Astrocyte of the hippocampus (primary cell): ENCODE results near the gene ZNF653.
"Not testable (repeated sequence)": the region's sequence is repeated elsewhere in the genome, so short reads cannot be mapped to it uniquely, and the experiment has no call there.

Experiments used
- DNase-seq: peaks from one replicate; pipeline ENCODE4 v3.0.0; 2011; ENCODE audit warnings: low read depth, low spot score

ZNF653 gene

GRCh38 chr19:11481534-11482383 lies 23.9 kb downstream of the ZNF653 start:
- peak; percentile 88 for DNase-seq

DNA sequence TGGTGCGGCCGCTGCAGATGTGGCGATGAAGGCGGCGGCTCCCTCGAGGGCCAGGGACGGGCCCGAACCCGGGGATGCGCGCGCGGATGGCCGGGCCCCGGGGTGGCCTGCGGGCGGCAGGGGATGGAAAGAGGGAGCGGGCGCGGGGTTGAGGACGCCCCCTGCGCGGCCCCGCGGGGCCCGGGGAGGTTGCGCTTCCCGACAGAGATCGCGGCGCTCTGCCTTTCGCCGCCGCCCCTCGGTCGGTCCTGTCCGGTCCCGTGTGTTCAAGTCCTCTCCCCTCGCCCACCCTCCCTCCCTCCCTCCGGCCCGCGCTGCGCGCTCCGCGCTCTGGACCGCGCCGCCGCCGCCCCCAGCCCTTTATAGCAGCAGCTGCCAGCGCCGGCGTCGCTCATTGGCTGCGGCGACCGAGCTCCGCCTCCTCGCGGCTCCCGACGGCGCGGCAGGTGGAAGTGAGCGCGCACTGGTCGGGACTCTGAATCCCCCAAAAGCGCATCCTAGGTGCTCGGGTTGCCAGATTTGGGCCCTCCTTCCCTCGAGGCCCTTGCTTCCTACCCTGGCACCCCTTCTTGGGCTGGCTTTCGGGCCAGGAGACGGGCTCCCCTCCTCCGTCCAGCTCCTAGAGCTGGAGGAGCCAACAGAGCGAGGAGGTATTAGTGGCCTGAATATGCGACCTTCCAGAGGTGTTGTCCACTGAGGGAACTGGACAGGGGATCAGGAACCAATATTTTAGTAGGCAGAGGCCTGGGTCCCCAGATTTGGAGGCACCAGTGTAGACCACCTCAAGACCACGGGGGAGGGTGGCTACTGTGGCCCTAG lies 24.7 kb downstream of the ZNF653 start, which contains the start of gene ELAVL3:
TSS of gene ELAVL3 (minus strand) at position 332 of the 819 bp plus-strand sequence. CDS start 438 bp downstream, outside the sequence.
- DNase-seq: no peak

DNA sequence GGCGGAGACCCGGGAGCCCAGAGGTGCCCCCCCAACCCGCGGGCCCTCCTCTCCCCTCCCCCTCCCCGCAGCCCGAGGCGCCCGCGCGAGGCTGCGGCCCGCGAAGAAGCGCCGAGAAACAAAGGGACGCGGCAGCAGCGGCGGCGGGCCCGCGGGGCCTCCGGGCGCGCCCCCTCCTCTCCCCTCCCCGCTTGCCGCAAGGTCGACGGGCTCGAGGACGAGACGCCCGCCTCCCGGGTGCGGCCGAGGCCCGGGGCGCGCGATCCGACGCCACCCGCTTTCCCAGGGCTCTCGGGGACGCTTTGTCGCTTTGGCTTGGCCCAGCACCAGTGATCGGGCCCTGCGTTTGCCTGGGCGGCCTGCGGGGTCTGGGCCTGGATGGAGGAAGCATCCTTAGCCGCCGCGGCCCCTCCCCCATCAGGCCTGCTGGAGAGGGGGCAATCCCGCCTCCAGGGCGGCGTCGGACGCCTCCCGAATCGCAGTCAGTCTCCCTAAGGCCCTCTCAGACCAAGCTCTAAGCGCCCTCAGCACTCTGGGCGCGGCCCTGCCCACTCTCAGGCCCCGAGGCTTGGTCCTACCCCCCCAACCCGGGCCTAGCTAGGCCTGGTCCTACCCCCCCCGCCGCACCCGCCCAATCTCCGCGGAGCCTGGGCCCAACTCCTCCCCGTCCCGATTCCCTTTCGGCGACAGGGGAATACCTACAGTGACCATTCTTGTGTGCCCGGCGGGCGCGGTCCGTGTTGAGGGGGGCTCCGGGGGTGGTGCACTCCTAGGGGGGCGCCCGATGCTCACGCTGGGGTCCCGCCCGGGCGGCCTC lies 25.5 kb downstream of the ZNF653 start:
- no peak for DNase-seq

DNA sequence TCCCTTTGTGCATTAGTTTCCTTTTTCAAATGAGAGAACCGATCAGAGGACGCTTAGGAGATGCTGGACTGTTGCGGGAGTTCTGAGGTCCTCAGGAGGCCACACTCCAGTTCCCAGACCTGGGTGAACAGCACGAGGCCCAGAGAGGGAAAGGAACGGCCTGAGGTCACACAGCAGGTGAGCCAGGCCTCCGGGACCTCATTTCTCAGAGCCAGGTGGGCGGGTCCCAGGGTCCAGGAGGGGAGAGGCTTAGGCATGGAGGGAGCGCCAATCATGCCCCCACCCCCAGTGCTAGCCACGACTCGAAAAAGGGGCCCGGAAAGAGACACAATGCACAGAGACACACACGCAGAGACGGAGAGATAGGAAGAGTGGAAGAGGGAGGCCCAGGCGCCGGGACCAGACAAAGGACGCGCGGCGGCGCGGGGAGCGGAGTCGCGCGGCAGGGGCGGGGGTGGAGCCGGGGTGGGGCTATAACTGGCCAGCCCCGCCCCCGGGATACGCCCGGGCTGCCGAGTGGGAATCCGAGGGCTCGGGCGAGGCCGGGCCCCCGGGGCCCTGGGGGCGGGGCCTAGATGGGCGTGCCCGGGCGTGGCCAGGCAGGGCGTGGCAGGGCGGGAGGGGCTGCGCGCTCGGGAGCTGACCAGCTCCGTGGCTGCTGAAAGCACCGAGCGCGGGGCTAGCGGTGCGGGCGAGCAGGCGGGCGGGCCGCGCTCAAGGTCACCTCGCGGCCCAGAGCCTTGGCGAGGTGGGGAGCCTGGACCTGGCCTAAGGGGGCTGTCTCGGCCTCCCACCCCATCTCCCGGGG lies 26.3 kb downstream of the ZNF653 start:
- DNase-seq: peak; percentile 48

- DNase-seq: no peak
Measured at GRCh38 chr19:11478167-11479089, 27.2 kb downstream of the ZNF653 start.

DNA sequence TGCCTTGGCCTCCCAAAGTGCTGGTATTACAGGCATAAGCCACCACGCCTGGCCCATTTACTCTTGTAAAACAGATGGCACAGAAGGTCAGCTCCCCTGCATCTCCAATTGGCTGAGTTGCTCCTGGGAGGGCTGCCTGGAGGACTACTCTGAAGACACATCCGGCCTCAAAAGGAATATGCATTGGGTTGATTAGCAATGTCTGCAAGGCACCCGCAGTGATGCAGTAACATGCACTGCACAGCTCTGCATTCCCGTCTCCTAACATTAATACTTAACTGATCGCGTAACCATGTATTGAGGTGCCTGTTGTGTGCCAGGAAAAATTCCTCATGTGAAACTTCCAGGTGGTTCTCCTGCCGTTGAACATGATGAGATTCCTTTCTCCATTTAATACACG lies 29.8 kb downstream of the ZNF653 start:
- no peak for DNase-seq

DNA sequence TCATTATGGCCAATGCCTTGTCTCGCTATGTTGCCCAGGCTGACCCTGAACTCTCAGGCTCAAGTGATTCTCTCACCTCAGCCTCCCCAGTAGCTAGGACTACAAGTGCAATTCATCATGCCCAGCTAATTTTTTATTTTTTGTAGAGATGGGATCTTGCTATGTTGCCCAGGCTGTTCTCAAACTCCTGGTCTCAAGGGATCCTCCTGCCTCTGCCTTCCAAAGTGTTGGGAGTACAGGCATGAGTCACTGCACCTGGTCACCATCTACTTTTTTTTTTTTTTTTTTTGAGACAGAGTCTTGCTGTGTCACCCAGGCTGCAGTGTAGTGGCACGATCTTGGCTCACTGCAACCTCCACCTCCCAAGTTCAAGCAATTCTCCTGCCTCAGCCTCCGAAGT lies 30.3 kb downstream of the ZNF653 start:
- DNase-seq: not testable (repeated sequence)

GRCh38 chr19:11473725-11474124 lies 31.9 kb downstream of the ZNF653 start:
- DNase-seq: no peak

- DNase-seq: not testable (repeated sequence)
Measured at GRCh38 chr19:11468266-11468845, 37.3 kb downstream of the ZNF653 start.

DNA sequence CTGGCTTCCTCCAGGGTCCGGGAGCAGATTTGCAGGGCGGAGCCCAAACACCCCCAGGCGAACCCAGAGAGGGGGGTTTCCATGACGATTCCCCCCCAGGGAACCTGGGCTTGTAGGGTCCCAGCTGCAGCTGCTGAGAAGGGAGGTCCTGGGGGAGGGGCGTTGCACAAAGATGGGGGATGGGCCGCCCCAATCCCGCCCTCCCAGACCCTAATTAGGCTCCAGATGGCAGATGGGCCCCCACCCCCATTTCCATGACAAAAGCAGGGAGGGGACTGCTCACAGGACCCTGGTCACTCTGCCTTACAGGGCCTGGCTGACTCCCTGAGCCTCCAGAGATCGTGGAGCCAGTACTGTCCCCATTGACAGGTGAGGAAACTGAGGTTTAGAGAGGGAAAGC lies 40.0 kb downstream of the ZNF653 start:
- no peak for DNase-seq

GRCh38 chr19:11464333-11465265 lies 41.0 kb downstream of the ZNF653 start:
- DNase-seq: no peak

GRCh38 chr19:11463391-11463790 lies 42.2 kb downstream of the ZNF653 start:
- no peak for DNase-seq

- DNase-seq: no peak
Measured at GRCh38 chr19:11461453-11461852, 44.2 kb downstream of the ZNF653 start.

GRCh38 chr19:11460207-11460606 lies 45.4 kb downstream of the ZNF653 start:
- DNase-seq: no peak

GRCh38 chr19:11458912-11459311 lies 46.7 kb downstream of the ZNF653 start:
- not testable (repeated sequence) for DNase-seq

DNA sequence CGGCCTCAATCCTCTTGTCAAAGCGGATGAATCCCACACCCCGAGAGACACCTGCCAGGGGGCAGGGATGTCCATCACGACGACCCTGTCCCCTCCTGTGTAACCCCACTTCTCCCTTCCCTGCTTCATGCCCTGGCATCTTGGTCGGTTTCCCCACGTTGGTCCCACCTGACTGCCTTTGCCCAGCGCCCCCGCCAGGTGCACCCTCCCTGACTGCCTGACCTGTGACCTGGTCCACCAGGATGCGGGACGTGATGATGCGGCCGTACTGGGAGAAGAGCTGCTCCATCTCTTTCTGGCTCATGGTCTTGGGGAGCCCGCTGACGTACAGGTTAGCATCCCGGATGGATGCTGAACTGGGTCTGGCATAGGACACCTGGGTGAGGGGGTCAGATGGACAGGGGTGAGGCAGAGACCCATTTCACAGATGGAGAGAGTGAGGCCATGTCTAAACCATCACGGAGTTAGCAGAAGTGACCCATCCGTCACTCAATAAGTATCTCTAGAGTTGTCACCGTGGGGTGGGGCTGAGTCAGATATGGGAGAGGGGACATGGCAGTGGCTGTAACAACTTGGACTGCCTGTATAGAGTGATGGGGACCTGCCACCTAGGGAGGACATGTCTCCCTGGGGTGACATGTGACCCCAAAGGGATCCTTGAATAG lies 47.3 kb downstream of the ZNF653 start:
- no peak for DNase-seq

DNA sequence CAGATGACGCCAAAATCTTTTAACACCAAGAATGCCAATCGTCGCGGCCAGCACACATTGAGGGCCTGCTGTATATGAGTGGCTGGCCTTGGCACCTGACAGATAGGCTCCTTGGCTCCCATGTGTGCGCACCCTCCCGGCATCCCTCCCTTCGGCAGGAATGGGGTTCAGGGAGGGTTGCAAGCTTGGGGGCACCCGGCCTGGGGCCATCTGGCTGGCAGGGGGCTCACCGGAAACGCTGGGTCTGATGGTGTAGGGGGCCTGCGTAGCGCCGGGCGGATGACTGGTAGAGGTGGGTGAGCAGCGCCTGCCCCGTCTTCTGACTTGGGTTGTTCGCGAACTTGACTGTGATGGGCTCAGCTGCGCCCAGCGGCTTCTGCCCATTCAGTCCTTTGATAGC lies 47.8 kb downstream of the ZNF653 start:
- DNase-seq: no peak

GRCh38 chr19:11457115-11457514 lies 48.5 kb downstream of the ZNF653 start:
- DNase-seq: no peak
